SH-SY5Y (cell line): ENCODE data around the gene MARCHF10.

Experiments
- GATA2 ChIP-seq: IDR thresholded peaks from 2 replicates; pipeline ENCODE4 v1.6.1; 2011; ENCODE audit warnings: mild to moderate bottlenecking, low read depth, low read length
- GATA3 ChIP-seq: IDR thresholded peaks from 2 replicates; pipeline ENCODE4 v1.6.1; 2011; ENCODE audit warnings: low read depth, mild to moderate bottlenecking, low read length, moderate library complexity

- no peak for TF ChIP-seq GATA3
- TF ChIP-seq GATA2: no peak
These were observed 145.3 kb downstream of the MARCHF10 start for GRCh38 chr17:62662855-62663254.
